DND-41 (cell line): ENCODE data around the gene RNF227.

Experiments
- ATAC-seq: fragments of 200-7000 bp; cut with Tn5 transposase; 3 replicates; pipeline ENCODE4 v1.9.1; 2021; ENCODE audit warnings: low read depth; ENCODE audit not compliant: insufficient read depth
- DNase-seq: peaks from one replicate; pipeline ENCODE4 v3.0.0-alpha.2; 2020
- H2AFZ ChIP-seq: 2 replicates; pipeline ENCODE4 v1.6.0; 2012; ENCODE audit warnings: low read depth, low read length
- H3K27ac ChIP-seq: 2 replicates; pipeline ENCODE4 v1.5.1; 2012; ENCODE audit warnings: low read length, inconsistent platforms
- H3K27me3 ChIP-seq: fragments of 200-600 bp; sonication (generic); 2 replicates; pipeline ENCODE4 v1.6.0; 2012; ENCODE audit warnings: low read length, mild to moderate bottlenecking, inconsistent platforms; ENCODE audit not compliant: insufficient read depth, poor library complexity
- H3K36me3 ChIP-seq: 2 replicates; pipeline ENCODE4 v1.5.1; 2012; ENCODE audit warnings: low read length, inconsistent platforms; ENCODE audit not compliant: insufficient read depth
- H3K4me1 ChIP-seq: 2 replicates; pipeline ENCODE4 v1.5.1; 2012; ENCODE audit warnings: mild to moderate bottlenecking, low read length; ENCODE audit not compliant: insufficient read depth
- H3K4me2 ChIP-seq: 2 replicates; pipeline ENCODE4 v1.6.0; 2012; ENCODE audit warnings: mild to moderate bottlenecking, moderate library complexity, low read length, inconsistent platforms; ENCODE audit not compliant: insufficient read depth
- H3K4me3 ChIP-seq, 2 experiments: fragments of 200-600 bp in 1 of 2; shearing (Covaris generic) in 1 of 2; 2 replicates each; pipeline ENCODE4 v1.5.1; 2012 to 2016; ENCODE audit warnings: inconsistent platforms in 2 of 2, low read length in 2 of 2, mild to moderate bottlenecking in 2 of 2, low read depth in 1 of 2, moderate library complexity in 1 of 2
- H3K79me2 ChIP-seq: 2 replicates; pipeline ENCODE4 v1.6.0; 2012; ENCODE audit warnings: low read length, inconsistent platforms; ENCODE audit not compliant: insufficient read depth
- H3K9ac ChIP-seq: 2 replicates; pipeline ENCODE4 v1.6.0; 2012; ENCODE audit warnings: low read depth, mild to moderate bottlenecking, inconsistent platforms, low read length, moderate library complexity
- H3K9me3 ChIP-seq: 2 replicates; pipeline ENCODE4 v1.5.1; 2012; ENCODE audit warnings: low read length, moderate library complexity, mild to moderate bottlenecking, inconsistent platforms; ENCODE audit not compliant: insufficient read depth, severe bottlenecking
- H4K20me1 ChIP-seq: 2 replicates; pipeline ENCODE4 v1.6.0; 2012; ENCODE audit warnings: low read length; ENCODE audit not compliant: insufficient read depth
- CTCF ChIP-seq: IDR thresholded peaks from 2 replicates; pipeline ENCODE4 v1.5.1; 2012; ENCODE audit warnings: borderline replicate concordance, low read length, moderate library complexity, mild to moderate bottlenecking; ENCODE audit not compliant: poor library complexity, severe bottlenecking; ENCODE audit errors: extremely low read depth
- EZH2 ChIP-seq: IDR thresholded peaks from 3 replicates; pipeline ENCODE4 v1.6.1; 2012; ENCODE audit warnings: borderline replicate concordance, low read depth, mild to moderate bottlenecking, moderate library complexity, low read length, inconsistent platforms; ENCODE audit not compliant: severe bottlenecking

The RNF227 gene

DNA sequence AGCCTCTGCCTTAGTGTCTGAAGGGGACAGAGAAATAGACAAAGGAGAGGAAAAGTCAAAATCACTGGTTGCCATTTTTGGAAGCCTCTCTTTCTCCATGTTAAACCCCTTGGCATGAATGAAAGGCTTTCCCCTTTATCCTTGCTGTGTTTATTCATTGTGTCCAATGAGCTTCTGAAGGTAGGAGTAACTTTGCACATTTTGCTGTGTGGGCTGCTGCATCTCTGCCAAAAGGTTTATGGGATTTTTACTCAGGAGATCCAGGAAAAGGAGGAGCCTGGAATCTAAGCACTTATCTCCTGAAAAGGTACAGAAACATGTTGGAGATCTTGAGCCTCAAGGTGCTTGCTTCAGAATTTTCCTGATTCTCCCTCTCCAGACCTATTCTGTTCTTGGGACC is 19.8 kb upstream of the RNF227 start:
- peaks cover 49% of the 10 kb centered on the region for H3K79me2 ChIP-seq
- H2AFZ ChIP-seq = no peak overlapping the region
- H3K4me1 ChIP-seq = peaks cover 41% of the 10 kb centered on the region
- DNase-seq (no peak), ATAC-seq (no peak)
- 0 out of 2 replicates have a peak overlapping the region, but pooled peaks have one; percentile 15 for H3K4me2 ChIP-seq
- H4K20me1 ChIP-seq = no peaks in the 10 kb centered on the region; the same call in 1 of the 2 replicates
- H3K27ac ChIP-seq = no peak overlapping the region
- peaks cover 57% of the 10 kb centered on the region for H3K36me3 ChIP-seq
- H3K27me3 ChIP-seq = no peaks in the 10 kb centered on the region
- no peak overlapping the region for H3K4me3 ChIP-seq
- TF ChIP-seq EZH2 (no peak), CTCF (no peak)
- H3K9ac ChIP-seq = no peak overlapping the region
- H3K9me3 ChIP-seq = no peaks in the 10 kb centered on the region

DNA sequence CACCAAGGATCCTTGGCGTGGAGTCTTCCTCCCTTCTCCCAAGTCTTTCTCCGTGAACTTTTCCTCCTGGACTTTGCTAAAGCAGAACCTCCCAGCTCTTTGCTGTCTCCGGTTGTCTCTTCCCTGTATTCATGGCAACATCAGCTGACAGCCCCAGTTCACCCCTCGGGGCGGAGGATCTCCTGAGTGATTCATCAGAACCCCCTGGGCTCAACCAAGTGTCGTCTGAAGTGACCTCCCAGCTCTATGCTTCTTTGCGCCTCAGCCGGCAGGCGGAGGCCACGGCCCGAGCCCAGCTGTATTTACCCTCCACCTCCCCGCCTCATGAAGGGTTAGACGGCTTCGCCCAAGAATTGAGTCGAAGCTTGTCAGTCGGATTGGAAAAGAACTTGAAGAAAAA is 16.9 kb upstream of the RNF227 start:
- H3K9ac ChIP-seq = peak overlapping the region; percentile 90
- H4K20me1 ChIP-seq = no peaks in the 10 kb centered on the region
- H3K36me3 ChIP-seq = peaks cover 41% of the 10 kb centered on the region
- ATAC-seq (no peak), DNase-seq (peak; percentile 37)
- peak overlapping the region; percentile 71 to 82 for H3K4me3 ChIP-seq
- H3K4me2 ChIP-seq = peak overlapping the region; percentile 89
- no peak for TF ChIP-seq EZH2
- H3K79me2 ChIP-seq = peaks cover 51% of the 10 kb centered on the region
- H3K9me3 ChIP-seq = no peaks in the 10 kb centered on the region
- H3K27me3 ChIP-seq = no peaks in the 10 kb centered on the region
- H3K27ac ChIP-seq = peak overlapping the region; percentile 99
- peak overlapping the region; percentile 97 for H2AFZ ChIP-seq
- H3K4me1 ChIP-seq = peaks cover 54% of the 10 kb centered on the region

- ATAC-seq = peak; percentile 33
- peak overlapping the region; percentile 90 for H3K9ac ChIP-seq
- H3K4me2 ChIP-seq = peak overlapping the region; percentile 89
- TF ChIP-seq CTCF = no peak
- TF ChIP-seq EZH2 = no peak
- peaks cover 54% of the 10 kb centered on the region for H3K4me1 ChIP-seq
- H3K9me3 ChIP-seq = no peaks in the 10 kb centered on the region
- peaks cover 41% of the 10 kb centered on the region for H3K36me3 ChIP-seq
- H3K79me2 ChIP-seq = peaks cover 51% of the 10 kb centered on the region
- peak overlapping the region; percentile 99 for H3K27ac ChIP-seq
- H2AFZ ChIP-seq = peak overlapping the region; percentile 97
- H3K27me3 ChIP-seq = no peaks in the 10 kb centered on the region
- peak overlapping the region; percentile 71 to 82 for H3K4me3 ChIP-seq
- no peaks in the 10 kb centered on the region for H4K20me1 ChIP-seq
- no peak for DNase-seq
Measured at GRCh38 chr17:7932483-7932891, 16.4 kb upstream of the RNF227 start.

- Histone ChIP-seq H3K9me3 (no peaks in the 10 kb centered on the region), H3K9ac (peak within 1 kb of the TSS; percentile 90), H3K4me1 (peaks cover 54% of the 10 kb centered on the region), H3K4me2 (peak within 1 kb of the TSS; percentile 89), H3K36me3 (peaks cover 38% of the 10 kb centered on the region), H2AFZ (peak within 1 kb of the TSS; percentile 97), H3K27ac (peak within 1 kb of the TSS; percentile 99), H4K20me1 (no peaks in the 10 kb centered on the region), H3K79me2 (peaks cover 51% of the 10 kb centered on the region), H3K4me3 (peak within 1 kb of the TSS; percentile 71 to 82), H3K27me3 (no peaks in the 10 kb centered on the region)
- DNase-seq = peak; percentile 100
- peak; percentile 92 for ATAC-seq
- no peak for TF ChIP-seq EZH2
- TF ChIP-seq CTCF = no peak
Measured at GRCh38 chr17:7931709-7932482, 15.8 kb upstream of the RNF227 start, which contains the start of the genes CNTROB and TRAPPC1. Gene CNTROB, plus strand, starts transcription at chr17:7932206. Its CDS starts 874 bp downstream, at chr17:7933080. Gene TRAPPC1, minus strand, starts transcription at chr17:7931946. Its CDS starts 117 bp downstream, at chr17:7931829.
